Keratinocyte (primary cell): Measurements from ENCODE around the gene ICE2. TPM values are rescaled to one million over a fixed set of nuclear protein-coding genes. Genes with fewer than 3 reads are reported as not detected.

ENCODE experiments used
- DNase-seq: peaks from one replicate; pipeline ENCODE4 v3.0.0-alpha.2; 2011; ENCODE audit warnings: low read depth, missing footprints, low spot score
- FAIRE-seq: peaks from 2 replicates; lab custom pipeline; 2011; peaks lifted over from hg19 to GRCh38; lab: Jason Lieb, UNC
- H2AFZ ChIP-seq: 2 replicates; pipeline ENCODE4 v1.6.0; 2012; ENCODE audit warnings: low read length, control low read depth, inconsistent platforms; ENCODE audit not compliant: control insufficient read depth
- H3K27ac ChIP-seq: 2 replicates; pipeline ENCODE4 v1.5.1; 2011; ENCODE audit warnings: low read length; ENCODE audit not compliant: control insufficient read depth, insufficient read depth
- H3K27me3 ChIP-seq: 3 replicates; pipeline ENCODE4 v1.6.0; 2011; ENCODE audit warnings: low read length; ENCODE audit not compliant: control insufficient read depth, insufficient read depth; ENCODE audit errors: extremely low read depth
- H3K36me3 ChIP-seq, 2 experiments: 2 replicates in 1 of 2; 3 replicates in 1 of 2; pipeline ENCODE4 v1.5.1; 2011; ENCODE audit warnings: low read length in 2 of 2, mild to moderate bottlenecking in 1 of 2; ENCODE audit not compliant: control insufficient read depth in 2 of 2, insufficient read depth in 2 of 2; ENCODE audit errors: extremely low read depth in 1 of 2
- H3K4me1 ChIP-seq: 3 replicates; pipeline ENCODE4 v1.5.1; 2011; ENCODE audit warnings: low read length; ENCODE audit not compliant: control insufficient read depth, insufficient read depth; ENCODE audit errors: extremely low read depth
- H3K4me2 ChIP-seq: 3 replicates; pipeline ENCODE4 v1.6.0; 2011; ENCODE audit warnings: low read depth, low read length; ENCODE audit not compliant: control insufficient read depth, insufficient read depth; ENCODE audit errors: extremely low read depth
- H3K4me3 ChIP-seq, 3 experiments: fragments of 200-600 bp in 1 of 3; sonication (generic) in 1 of 3; 2 replicates in 2 of 3; 3 replicates in 1 of 3; pipeline ENCODE4 v1.5.1; 2011 to 2016; ENCODE audit warnings: low read length in 3 of 3, mild to moderate bottlenecking in 3 of 3, control low read depth in 2 of 3, inconsistent platforms in 1 of 3, low read depth in 1 of 3, mixed read lengths in 1 of 3, mixed run types in 1 of 3, moderate library complexity in 1 of 3; ENCODE audit not compliant: control insufficient read depth in 2 of 3, insufficient read depth in 2 of 3; ENCODE audit errors: extremely low read depth in 1 of 3
- H3K79me2 ChIP-seq: 2 replicates; pipeline ENCODE4 v1.6.0; 2012; ENCODE audit warnings: low read length; ENCODE audit not compliant: control insufficient read depth, insufficient read depth
- H3K9ac ChIP-seq: 3 replicates; pipeline ENCODE4 v1.6.0; 2011; ENCODE audit warnings: low read length; ENCODE audit not compliant: control insufficient read depth, insufficient read depth; ENCODE audit errors: extremely low read depth
- H3K9me1 ChIP-seq: 3 replicates; pipeline ENCODE4 v1.6.0; 2011; ENCODE audit warnings: low read length; ENCODE audit not compliant: control insufficient read depth, insufficient read depth; ENCODE audit errors: extremely low read depth
- H3K9me3 ChIP-seq: 2 replicates; pipeline ENCODE4 v1.5.1; 2012; ENCODE audit warnings: low read depth, low read length; ENCODE audit not compliant: control insufficient read depth
- H4K20me1 ChIP-seq: 3 replicates; pipeline ENCODE4 v1.6.0; 2011; ENCODE audit warnings: low read length; ENCODE audit not compliant: control insufficient read depth, insufficient read depth; ENCODE audit errors: extremely low read depth
- EZH2 ChIP-seq: IDR thresholded peaks from one replicate; pipeline ENCODE4 v1.6.1; 2012; ENCODE audit warnings: inconsistent platforms, mild to moderate bottlenecking, low read length, moderate library complexity
- dilution Hi-C: fragments of 300-500 bp; cut with MboI; formaldehyde crosslinking; loops from one replicate; pipeline ENCODE4 v1.7.0; 2020; ENCODE audit warnings: low sequenced_read_pairs; ENCODE audit not compliant: extremely low pct_ligation_motif_present
- polyA plus RNA-seq, 5 experiments: library from polyadenylated mRNA; depleted of rRNA in 3 of 5; stranded (reverse) in 3 of 5; stranded (forward) in 1 of 5; unstranded in 1 of 5; fragments of >200 nt; gene quantifications; 1 replicate in 1 of 5; 2 replicates in 3 of 5; 3 replicates in 1 of 5; pipeline versions ENCODE4 v1.2.1 to v1.2.3, GENCODE V29; 2011 to 2012; ENCODE audit warnings: missing spikeins in 2 of 5, low read depth in 1 of 5, low replicate concordance in 1 of 5
- TF ChIP-seq, protein P1 (sequence below), 3 experiments: IDR thresholded peaks in 1 of 3; conservative IDR thresholded peaks in 1 of 3; optimal IDR thresholded peaks in 1 of 3; 2 replicates in 2 of 3; 3 replicates in 1 of 3; pipeline versions ENCODE3 to v1.5.1; 2011; ENCODE audit warnings: low read length in 3 of 3, mild to moderate bottlenecking in 3 of 3, moderate library complexity in 2 of 3, control low read depth in 1 of 3, inconsistent platforms in 1 of 3; ENCODE audit not compliant: insufficient read depth in 2 of 3; ENCODE audit errors: extremely low read depth in 1 of 3

ICE2 gene
- polyA plus RNA-seq, 1 donor (not counting 4 experiments of a cell fraction or from before 2014, with no cell fraction given), result 34.1 TPM

DNA sequence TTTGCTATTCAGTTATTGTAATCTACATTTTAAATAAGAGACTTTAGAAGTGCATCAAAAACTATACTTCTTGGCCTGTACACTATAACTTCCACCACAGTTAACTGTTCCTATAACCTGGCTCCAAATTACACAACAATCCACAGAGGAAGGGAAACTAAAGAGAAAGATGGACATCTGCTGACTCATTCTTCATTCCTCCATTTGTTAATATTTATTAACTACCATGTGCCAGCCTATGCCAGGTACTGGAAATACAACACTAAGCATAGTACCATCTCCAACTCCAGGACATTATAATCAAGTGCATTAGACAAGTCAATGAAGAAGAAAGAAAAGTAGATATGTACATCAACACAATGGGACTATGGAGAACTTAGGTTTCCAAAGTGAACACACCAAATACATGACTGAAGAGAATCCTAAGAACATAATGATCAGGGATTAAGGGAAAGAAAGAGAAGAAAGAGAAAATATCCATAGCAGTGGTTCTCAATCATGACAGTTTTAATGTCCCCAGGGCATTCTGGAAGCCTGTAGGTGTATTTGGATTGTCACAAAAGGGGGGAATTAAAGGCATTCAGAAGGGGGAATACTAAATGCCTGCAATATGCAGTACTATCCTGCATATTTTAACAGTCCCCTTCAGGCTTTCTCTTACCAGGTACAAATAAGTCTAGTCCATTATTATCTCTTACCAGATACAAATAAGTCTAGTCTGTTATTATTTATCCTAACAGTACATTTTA, 8.9 kb downstream of the ICE2 start:
- peak; percentile 56 for FAIRE-seq
- peaks cover 7% of the 10 kb centered on the region for H3K4me1 ChIP-seq
- no peaks in the 10 kb centered on the region for H3K9me1 ChIP-seq
- no peaks in the 10 kb centered on the region for H3K9me3 ChIP-seq
- TF ChIP-seq EZH2, result no peak
- TF ChIP-seq, protein P1, sequence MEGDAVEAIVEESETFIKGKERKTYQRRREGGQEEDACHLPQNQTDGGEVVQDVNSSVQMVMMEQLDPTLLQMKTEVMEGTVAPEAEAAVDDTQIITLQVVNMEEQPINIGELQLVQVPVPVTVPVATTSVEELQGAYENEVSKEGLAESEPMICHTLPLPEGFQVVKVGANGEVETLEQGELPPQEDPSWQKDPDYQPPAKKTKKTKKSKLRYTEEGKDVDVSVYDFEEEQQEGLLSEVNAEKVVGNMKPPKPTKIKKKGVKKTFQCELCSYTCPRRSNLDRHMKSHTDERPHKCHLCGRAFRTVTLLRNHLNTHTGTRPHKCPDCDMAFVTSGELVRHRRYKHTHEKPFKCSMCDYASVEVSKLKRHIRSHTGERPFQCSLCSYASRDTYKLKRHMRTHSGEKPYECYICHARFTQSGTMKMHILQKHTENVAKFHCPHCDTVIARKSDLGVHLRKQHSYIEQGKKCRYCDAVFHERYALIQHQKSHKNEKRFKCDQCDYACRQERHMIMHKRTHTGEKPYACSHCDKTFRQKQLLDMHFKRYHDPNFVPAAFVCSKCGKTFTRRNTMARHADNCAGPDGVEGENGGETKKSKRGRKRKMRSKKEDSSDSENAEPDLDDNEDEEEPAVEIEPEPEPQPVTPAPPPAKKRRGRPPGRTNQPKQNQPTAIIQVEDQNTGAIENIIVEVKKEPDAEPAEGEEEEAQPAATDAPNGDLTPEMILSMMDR (optimal IDR thresholded peaks at IDR 0.05 in 1 of 3, IDR thresholded peaks at IDR 0.05 in 1 of 3, conservative IDR thresholded peaks at IDR 0.05 in 1 of 3; ENCODE audit: extremely low read depth in 1 of 3, insufficient read depth in 2 of 3, low read length in 3 of 3), result no peak
- DNase-seq, result no peak
- H3K4me2 ChIP-seq, result no peak overlapping the region
- no peak overlapping the region for H3K9ac ChIP-seq
- peaks cover 2 to 5% of the 10 kb centered on the region in 2 experiments for H3K36me3 ChIP-seq
- H3K79me2 ChIP-seq, result peaks cover 27% of the 10 kb centered on the region
- H3K4me3 ChIP-seq, result no peak overlapping the region
- H4K20me1 ChIP-seq, result no peaks in the 10 kb centered on the region
- peak overlapping the region; percentile 2 for H2AFZ ChIP-seq
- dilution Hi-C loops, result no loop called here
- peak overlapping the region; percentile 4 for H3K27ac ChIP-seq
- H3K27me3 ChIP-seq, result no peaks in the 10 kb centered on the region

DNA sequence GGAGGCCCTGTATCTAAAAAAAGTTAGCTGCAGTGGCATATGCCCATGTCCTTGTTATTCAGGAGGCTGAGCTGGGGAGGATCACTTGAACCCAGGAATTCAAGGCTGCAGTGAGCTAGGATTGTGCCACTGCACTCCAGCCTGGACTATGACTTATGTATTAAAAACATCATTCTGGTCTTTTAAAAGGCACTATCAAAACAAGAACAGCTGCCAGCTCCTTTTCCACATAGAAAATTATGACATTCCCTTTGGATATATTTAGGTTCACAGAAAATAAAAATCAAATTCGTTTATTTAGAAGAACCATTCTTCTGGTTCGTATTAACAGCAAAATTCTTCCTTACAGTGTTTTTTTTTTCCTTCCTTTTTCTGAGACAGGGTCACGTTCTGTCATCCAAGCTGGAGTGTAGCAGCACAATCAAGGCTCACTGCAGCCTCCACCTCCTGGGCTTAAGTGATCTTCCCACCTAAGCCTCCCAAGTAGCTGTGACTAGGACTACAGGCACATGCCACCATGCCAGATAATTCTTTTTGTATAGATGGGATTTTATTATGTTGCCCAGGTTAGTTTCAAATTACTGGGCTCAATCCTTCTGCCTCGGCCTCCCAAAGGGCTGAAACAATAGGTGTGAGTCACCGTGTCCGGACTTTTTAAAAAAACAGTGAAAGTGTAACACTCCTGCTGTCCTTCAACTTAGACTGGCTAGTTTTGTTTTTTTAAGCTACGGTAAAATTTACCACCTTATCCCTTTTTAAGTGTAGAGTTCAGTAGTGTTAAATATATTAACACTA, 13.9 kb downstream of the ICE2 start:
- Histone ChIP-seq H2AFZ (no peak overlapping the region), H3K9me3 (no peaks in the 10 kb centered on the region), H3K36me3 (peaks cover 4 to 12% of the 10 kb centered on the region in 2 experiments), H3K9me1 (no peaks in the 10 kb centered on the region), H4K20me1 (no peaks in the 10 kb centered on the region), H3K27me3 (no peaks in the 10 kb centered on the region), H3K27ac (no peak overlapping the region), H3K4me2 (no peak overlapping the region), H3K79me2 (peaks cover 15% of the 10 kb centered on the region), H3K4me3 (no peak overlapping the region), H3K4me1 (peaks cover 2% of the 10 kb centered on the region), H3K9ac (no peak overlapping the region)
- TF ChIP-seq, protein P1 (optimal IDR thresholded peaks at IDR 0.05 in 1 of 3, IDR thresholded peaks at IDR 0.05 in 1 of 3, conservative IDR thresholded peaks at IDR 0.05 in 1 of 3; ENCODE audit: extremely low read depth in 1 of 3, insufficient read depth in 2 of 3, low read length in 3 of 3), result no peak
- TF ChIP-seq EZH2, result no peak
- dilution Hi-C loops, result no loop called here
- DNase-seq (no peak), FAIRE-seq (no peak)
